ENCODE measurements around the gene CNOT6L.
A peak's percentile ranks its signal among the peaks of the same experiment; 100 is the strongest.
"Not testable (repeated sequence)": the region's sequence is repeated elsewhere in the genome, so short reads cannot be mapped to it uniquely, and the experiment has no call there.

Gene CNOT6L

GRCh38 chr4:77777135-77777807, 41.9 kb downstream of the CNOT6L start:
- DNase-seq: peak; percentile 40

GRCh38 chr4:77776182-77777134, 42.7 kb downstream of the CNOT6L start:
- DNase-seq: no peak

- DNase-seq: no peak
These were observed 46.1 kb downstream of the CNOT6L start for GRCh38 chr4:77773101-77773500.

- no peak for DNase-seq
These were observed 47.6 kb downstream of the CNOT6L start for GRCh38 chr4:77771566-77771965.

- DNase-seq: no peak
These were observed 53.4 kb downstream of the CNOT6L start for GRCh38 chr4:77765720-77766119.

GRCh38 chr4:77762531-77762930, 56.6 kb downstream of the CNOT6L start:
- no peak for DNase-seq

- DNase-seq: no peak
These were observed 57.6 kb downstream of the CNOT6L start for GRCh38 chr4:77761595-77761994.

GRCh38 chr4:77758804-77759203, 60.4 kb downstream of the CNOT6L start:
- DNase-seq: no peak

- DNase-seq: no peak
These were observed 67.4 kb downstream of the CNOT6L start for GRCh38 chr4:77751764-77752163.

- no peak for DNase-seq
These were observed 73.4 kb downstream of the CNOT6L start for GRCh38 chr4:77745792-77746191.

GRCh38 chr4:77742054-77742453, 77.1 kb downstream of the CNOT6L start:
- DNase-seq: no peak

- no peak for DNase-seq
These were observed 78.7 kb downstream of the CNOT6L start for GRCh38 chr4:77740480-77740879.

- DNase-seq: peak; percentile 76
These were observed 84.2 kb downstream of the CNOT6L start for GRCh38 chr4:77734928-77735327.

GRCh38 chr4:77731656-77732055, 87.5 kb downstream of the CNOT6L start:
- no peak for DNase-seq

GRCh38 chr4:77728420-77728819, 90.7 kb downstream of the CNOT6L start:
- no peak for DNase-seq

GRCh38 chr4:77721073-77721472, 98.1 kb downstream of the CNOT6L start:
- no peak for DNase-seq

GRCh38 chr4:77718500-77718899, 100.7 kb downstream of the CNOT6L start:
- DNase-seq: not testable (repeated sequence)

GRCh38 chr4:77715414-77716290, 103.5 kb downstream of the CNOT6L start:
- DNase-seq: peak; percentile 29

GRCh38 chr4:77714514-77714913, 104.7 kb downstream of the CNOT6L start:
- DNase-seq: no peak

- no peak for DNase-seq
These were observed 105.3 kb downstream of the CNOT6L start for GRCh38 chr4:77713884-77714283.

- no peak for DNase-seq
These were observed 106.5 kb downstream of the CNOT6L start for GRCh38 chr4:77712675-77713074.

GRCh38 chr4:77711469-77711868, 107.7 kb downstream of the CNOT6L start:
- DNase-seq: no peak

GRCh38 chr4:77710684-77711083, 108.5 kb downstream of the CNOT6L start:
- DNase-seq: no peak

All from activated CD4-positive, alpha-beta T cell treated with anti-CD3 and anti-CD28 coated beads, Interleukin-2, Interleukin-6, amounts not matched to agents 100 ng/mL and 50 ng/mL, durations not matched to agents 16 hours and 8 hours (primary cell).